ENCODE results near the gene LRP1B.

Gene LRP1B

DNA sequence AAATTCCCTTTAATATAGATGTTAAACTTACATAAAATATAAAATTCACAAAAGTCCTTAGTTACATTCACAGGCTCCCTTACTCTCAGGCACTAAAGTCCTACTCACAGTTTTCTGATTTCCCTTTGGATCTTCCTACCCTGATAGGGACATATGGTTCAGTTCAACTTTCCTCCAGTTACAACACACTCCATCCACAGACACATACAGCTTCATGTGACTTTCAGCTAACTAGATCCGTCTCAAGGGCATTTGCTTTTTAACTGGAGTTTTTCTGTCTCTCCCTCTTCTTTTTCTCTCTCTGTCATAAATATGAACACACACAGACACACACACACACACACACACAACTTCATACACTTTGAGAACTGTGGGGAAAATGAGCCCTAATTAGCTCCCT is 419.2 kb downstream of the LRP1B start:
- Histone ChIP-seq H3K4me1 (no peaks in the 10 kb centered on the region), H3K4me3 (no peak overlapping the region), H3K4me2 (no peak overlapping the region), H3K27me3 (no peaks in the 10 kb centered on the region), H4K20me1 (no peaks in the 10 kb centered on the region), H3K36me3 (no peaks in the 10 kb centered on the region), H3K9ac (no peak overlapping the region), H3K27ac (no peak overlapping the region), H3K9me3 (no peaks in the 10 kb centered on the region)
- TF ChIP-seq Cebpa-rat (IDR thresholded peaks at IDR 0.05), result no peak

DNA sequence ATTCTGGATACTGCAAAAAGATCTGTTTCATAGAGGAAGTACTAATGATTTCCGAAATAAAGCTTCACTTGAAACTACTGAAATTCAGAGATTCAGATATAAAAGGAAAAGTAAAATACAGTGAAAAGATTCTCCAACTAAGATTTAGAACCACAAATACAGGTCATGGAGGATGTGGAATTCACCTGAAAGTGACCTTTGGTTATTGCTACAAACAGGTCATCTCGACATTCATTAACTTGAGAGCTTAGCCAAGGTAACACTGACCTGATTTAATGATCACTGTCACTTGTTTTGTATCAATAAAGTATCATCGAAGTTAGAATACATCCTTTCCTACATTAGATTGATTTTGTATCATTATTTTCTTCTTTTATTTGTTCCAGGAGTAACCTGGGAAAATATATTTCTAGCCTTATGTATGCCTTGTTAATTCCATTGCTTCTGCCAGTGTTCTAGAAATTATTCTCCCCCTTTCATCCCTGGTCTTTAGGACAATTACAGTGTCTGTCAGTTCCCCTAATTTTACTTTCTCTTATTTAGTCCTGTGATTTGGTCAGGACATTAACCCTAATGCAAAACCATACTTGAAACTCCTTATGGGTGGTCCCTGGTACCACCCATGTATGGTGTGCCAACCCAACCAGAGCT is 420.1 kb downstream of the LRP1B start:
- H4K20me1 ChIP-seq, result no peaks in the 10 kb centered on the region
- no peak overlapping the region for H3K4me3 ChIP-seq
- H3K9me3 ChIP-seq, result no peaks in the 10 kb centered on the region
- H3K27ac ChIP-seq, result no peak overlapping the region
- H3K4me2 ChIP-seq, result no peak overlapping the region
- H3K36me3 ChIP-seq, result no peaks in the 10 kb centered on the region
- no peak overlapping the region for H3K9ac ChIP-seq
- TF ChIP-seq Cebpa-rat (IDR thresholded peaks at IDR 0.05), result no peak
- H3K4me1 ChIP-seq, result no peaks in the 10 kb centered on the region
- no peaks in the 10 kb centered on the region for H3K27me3 ChIP-seq

DNA sequence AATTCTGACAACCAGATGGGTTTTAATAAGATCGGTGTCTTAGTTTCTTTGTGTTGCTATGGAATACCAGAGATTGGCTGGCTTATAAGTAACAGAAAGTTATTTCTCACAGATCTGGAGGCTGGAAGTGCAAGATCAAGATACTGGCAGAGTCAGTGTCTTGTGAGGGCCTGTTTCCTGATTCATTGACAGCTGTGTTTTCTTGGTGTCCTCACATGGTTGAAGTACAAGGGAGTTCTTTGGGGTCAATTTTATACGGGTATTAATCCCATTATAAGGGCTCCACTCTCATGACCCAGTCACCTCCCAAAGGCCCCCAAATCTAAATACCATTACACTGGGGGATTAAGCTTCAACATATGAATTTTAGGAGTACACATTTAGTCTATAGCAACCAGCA is 421.1 kb downstream of the LRP1B start:
- H3K27me3 ChIP-seq, result no peaks in the 10 kb centered on the region
- no peak for TF ChIP-seq Cebpa-rat (IDR thresholded peaks at IDR 0.05)

DNA sequence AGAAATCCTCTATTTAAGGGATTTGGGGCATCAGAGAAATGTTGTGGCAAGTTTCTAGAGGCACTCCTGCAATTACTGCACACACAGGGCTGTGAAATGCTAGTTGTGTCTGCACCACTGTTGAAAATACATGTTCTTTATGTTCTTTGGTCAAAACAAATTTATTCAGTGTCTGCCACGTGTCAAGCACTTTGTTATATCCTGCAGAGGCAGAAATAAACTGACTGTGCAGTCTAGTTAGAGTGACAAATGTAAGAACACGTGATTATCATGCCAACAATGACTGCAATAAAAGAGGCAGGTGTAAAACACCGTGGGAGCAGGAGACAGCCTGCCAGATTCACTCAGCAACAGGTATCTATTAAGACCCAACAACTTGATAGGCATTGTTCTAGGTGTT is 423.3 kb downstream of the LRP1B start:
- no peak for TF ChIP-seq Cebpa-rat (IDR thresholded peaks at IDR 0.05)
- no peak overlapping the region for H3K4me3 ChIP-seq
- H3K27me3 ChIP-seq, result no peaks in the 10 kb centered on the region
- no peaks in the 10 kb centered on the region for H4K20me1 ChIP-seq
- no peak overlapping the region for H3K4me2 ChIP-seq
- H3K4me1 ChIP-seq, result no peaks in the 10 kb centered on the region
- no peak overlapping the region for H3K9ac ChIP-seq
- no peak overlapping the region for H3K27ac ChIP-seq
- H3K9me3 ChIP-seq, result no peaks in the 10 kb centered on the region
- H3K36me3 ChIP-seq, result no peaks in the 10 kb centered on the region

More for the DNA sequence above, 421.1 kb downstream of the LRP1B start:
- H3K9me3 ChIP-seq, result no peaks in the 10 kb centered on the region
- H4K20me1 ChIP-seq, result no peaks in the 10 kb centered on the region
- no peak overlapping the region for H3K9ac ChIP-seq
- no peak overlapping the region for H3K27ac ChIP-seq
- no peaks in the 10 kb centered on the region for H3K4me1 ChIP-seq
- H3K4me3 ChIP-seq, result no peak overlapping the region
- H3K36me3 ChIP-seq, result no peaks in the 10 kb centered on the region
- H3K4me2 ChIP-seq, result no peak overlapping the region

DNA sequence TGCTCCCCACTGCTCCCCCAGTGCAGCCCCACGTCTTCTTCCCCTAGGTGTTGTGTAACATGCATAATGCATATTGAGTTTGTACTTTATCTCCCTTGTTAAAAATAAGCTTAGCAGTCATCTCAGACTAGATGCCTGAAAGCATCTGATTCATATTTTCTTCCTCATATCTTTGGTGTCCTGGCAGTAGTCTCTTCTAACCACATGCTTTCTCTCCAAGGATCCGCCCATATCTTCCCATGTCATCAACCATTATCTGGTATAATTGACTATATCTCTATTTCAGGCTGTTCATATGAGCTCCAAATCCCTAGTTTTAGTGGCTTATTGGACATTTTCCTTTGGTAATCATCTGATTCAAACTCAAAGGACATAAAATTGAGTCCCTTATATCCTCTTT is 426.3 kb downstream of the LRP1B start:
- Histone ChIP-seq H3K4me1 (no peaks in the 10 kb centered on the region), H3K9ac (no peak overlapping the region), H4K20me1 (no peaks in the 10 kb centered on the region), H3K36me3 (no peaks in the 10 kb centered on the region), H3K9me3 (no peaks in the 10 kb centered on the region), H3K4me2 (no peak overlapping the region), H3K4me3 (no peak overlapping the region), H3K27me3 (no peaks in the 10 kb centered on the region), H3K27ac (no peak overlapping the region)
- no peak for TF ChIP-seq Cebpa-rat (IDR thresholded peaks at IDR 0.05)

DNA sequence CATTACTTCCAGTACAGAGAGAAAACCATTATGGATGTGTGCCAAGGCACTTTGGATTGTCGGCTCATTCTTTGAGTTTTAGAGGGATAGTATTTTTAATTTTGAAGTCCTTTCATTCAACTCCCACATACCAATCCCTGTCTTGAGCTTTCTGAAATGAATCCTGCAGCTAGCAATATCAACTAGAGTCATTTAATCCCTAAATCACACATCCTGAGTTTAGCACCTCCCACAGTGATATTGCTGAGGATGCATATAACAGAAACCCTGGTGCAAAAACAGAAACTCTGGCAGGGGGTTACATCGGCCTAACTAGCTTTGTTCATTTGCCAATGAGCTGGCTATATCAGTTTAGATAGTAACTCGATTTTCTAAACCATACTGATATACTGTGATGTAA is 427.3 kb downstream of the LRP1B start:
- H4K20me1 ChIP-seq, result no peaks in the 10 kb centered on the region
- H3K27me3 ChIP-seq, result no peaks in the 10 kb centered on the region
- no peak overlapping the region for H3K4me2 ChIP-seq
- H3K27ac ChIP-seq, result no peak overlapping the region
- no peak for TF ChIP-seq Cebpa-rat (IDR thresholded peaks at IDR 0.05)
- H3K4me3 ChIP-seq, result no peak overlapping the region
- no peaks in the 10 kb centered on the region for H3K4me1 ChIP-seq
- no peaks in the 10 kb centered on the region for H3K9me3 ChIP-seq
- no peaks in the 10 kb centered on the region for H3K36me3 ChIP-seq
- H3K9ac ChIP-seq, result no peak overlapping the region

DNA sequence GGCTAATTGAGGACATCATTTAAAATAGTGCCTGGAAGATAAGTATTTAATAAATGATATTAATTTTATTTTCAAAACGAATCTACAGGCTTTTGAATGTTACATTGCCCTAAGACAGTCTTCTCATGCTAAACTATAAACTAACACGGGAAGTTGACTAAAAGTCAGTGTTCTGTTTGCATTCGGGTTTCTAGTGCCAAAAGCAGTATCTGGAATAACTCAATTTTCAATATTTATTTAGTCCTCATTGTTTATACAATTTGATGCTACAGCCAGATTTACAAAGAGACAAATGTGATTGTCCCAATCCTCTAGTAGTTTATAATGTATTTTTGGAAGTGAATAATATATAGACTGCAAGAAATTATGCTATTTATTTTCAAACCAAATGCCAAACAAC is 429.2 kb downstream of the LRP1B start:
- H3K9me3 ChIP-seq, result no peaks in the 10 kb centered on the region
- no peak for TF ChIP-seq Cebpa-rat (IDR thresholded peaks at IDR 0.05)
- no peaks in the 10 kb centered on the region for H3K36me3 ChIP-seq
- no peak overlapping the region for H3K9ac ChIP-seq
- H3K4me1 ChIP-seq, result no peaks in the 10 kb centered on the region
- H3K27me3 ChIP-seq, result no peaks in the 10 kb centered on the region
- no peaks in the 10 kb centered on the region for H4K20me1 ChIP-seq
- no peak overlapping the region for H3K4me3 ChIP-seq
- H3K4me2 ChIP-seq, result no peak overlapping the region
- H3K27ac ChIP-seq, result no peak overlapping the region

DNA sequence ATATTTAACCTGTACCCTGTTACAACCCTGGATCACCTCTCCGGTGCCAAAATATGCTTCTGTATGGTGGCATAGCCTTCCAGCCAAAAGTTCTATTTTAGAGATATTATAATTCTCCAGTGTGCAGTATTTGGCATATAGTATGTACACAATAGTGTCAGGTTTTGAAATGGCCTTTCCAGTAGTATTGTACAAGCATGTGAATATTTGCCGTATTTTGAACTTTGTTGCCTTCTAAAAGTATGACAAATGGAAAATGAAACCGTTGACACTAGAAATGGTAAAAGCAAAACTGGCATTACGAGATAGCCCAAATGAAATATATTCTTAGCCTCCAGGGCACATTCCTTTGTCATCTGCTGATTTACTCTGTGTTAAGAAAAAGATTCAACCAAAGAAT is 431.2 kb downstream of the LRP1B start:
- H3K4me2 ChIP-seq, result no peak overlapping the region
- TF ChIP-seq Cebpa-rat (IDR thresholded peaks at IDR 0.05), result no peak
- no peak overlapping the region for H3K4me3 ChIP-seq
- no peaks in the 10 kb centered on the region for H4K20me1 ChIP-seq
- no peaks in the 10 kb centered on the region for H3K27me3 ChIP-seq
- no peaks in the 10 kb centered on the region for H3K9me3 ChIP-seq
- no peaks in the 10 kb centered on the region for H3K36me3 ChIP-seq
- no peak overlapping the region for H3K27ac ChIP-seq
- H3K9ac ChIP-seq, result no peak overlapping the region
- no peaks in the 10 kb centered on the region for H3K4me1 ChIP-seq

DNA sequence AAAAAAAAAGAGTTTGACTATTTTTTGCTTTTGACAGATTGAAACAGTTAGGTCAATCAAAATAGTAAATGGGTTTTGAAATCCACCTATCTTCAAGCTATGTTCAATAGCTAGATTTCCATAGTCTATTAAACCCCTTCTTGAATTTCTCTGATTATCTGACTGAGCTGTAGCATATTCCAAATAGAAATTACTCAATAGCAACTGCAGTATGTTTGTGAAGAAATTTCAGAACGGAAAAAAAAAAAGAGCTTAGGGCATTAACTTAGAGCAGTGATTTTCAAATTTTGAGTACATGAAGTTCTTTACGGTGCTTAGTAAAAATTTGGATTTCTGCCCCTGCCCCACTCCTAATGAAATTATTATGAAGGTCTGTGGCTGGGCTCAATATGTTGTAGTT is 432.3 kb downstream of the LRP1B start:
- no peak overlapping the region for H3K9ac ChIP-seq
- H3K4me3 ChIP-seq, result no peak overlapping the region
- TF ChIP-seq Cebpa-rat (IDR thresholded peaks at IDR 0.05), result no peak
- no peaks in the 10 kb centered on the region for H3K36me3 ChIP-seq
- H4K20me1 ChIP-seq, result no peaks in the 10 kb centered on the region
- no peaks in the 10 kb centered on the region for H3K4me1 ChIP-seq
- H3K4me2 ChIP-seq, result no peak overlapping the region
- no peaks in the 10 kb centered on the region for H3K27me3 ChIP-seq
- no peaks in the 10 kb centered on the region for H3K9me3 ChIP-seq
- H3K27ac ChIP-seq, result no peak overlapping the region

DNA sequence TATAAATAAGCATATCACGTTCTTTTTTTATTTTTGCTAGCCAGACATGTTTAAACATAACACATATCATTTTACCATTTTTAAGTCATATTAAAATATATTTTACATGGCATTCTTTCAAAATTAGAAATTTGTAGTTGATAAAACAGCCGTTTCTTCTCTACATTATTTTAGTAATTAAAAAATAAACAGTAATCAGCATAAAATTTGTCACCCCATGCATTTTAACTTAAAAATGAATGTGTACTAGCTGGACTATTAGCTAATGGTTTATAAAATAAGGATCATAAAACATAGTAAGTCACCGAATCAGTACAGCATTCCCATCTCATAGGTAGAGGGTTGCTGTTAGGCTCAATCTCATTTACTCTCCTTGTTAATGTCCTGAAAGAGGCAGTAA is 433.8 kb downstream of the LRP1B start:
- Histone ChIP-seq H3K27ac (no peak overlapping the region), H3K9me3 (no peaks in the 10 kb centered on the region), H3K36me3 (no peaks in the 10 kb centered on the region), H3K9ac (no peak overlapping the region), H3K4me2 (no peak overlapping the region), H3K4me1 (no peaks in the 10 kb centered on the region), H3K4me3 (no peak overlapping the region), H4K20me1 (no peaks in the 10 kb centered on the region), H3K27me3 (no peaks in the 10 kb centered on the region)
- no peak for TF ChIP-seq Cebpa-rat (IDR thresholded peaks at IDR 0.05)

DNA sequence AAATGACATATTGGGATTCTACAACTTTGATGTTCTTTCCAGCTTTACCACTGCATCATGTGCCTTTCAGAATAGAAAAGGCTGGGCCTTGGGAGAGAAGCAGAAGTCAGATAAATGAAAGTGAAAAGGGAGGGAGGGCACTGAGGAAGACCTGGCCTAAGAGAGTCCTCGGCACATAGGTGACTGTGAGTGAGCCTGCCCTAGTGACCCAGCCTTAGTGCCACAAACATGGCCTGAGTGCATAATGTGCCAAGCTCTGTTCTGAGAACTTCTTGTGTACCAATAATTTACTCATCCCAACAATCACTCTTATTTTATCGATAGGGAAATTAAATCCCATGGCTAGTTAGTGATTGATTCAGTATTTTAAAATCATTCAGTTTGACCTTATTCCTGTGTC is 436.6 kb downstream of the LRP1B start:
- TF ChIP-seq Cebpa-rat (IDR thresholded peaks at IDR 0.05), result no peak
- H3K36me3 ChIP-seq, result no peaks in the 10 kb centered on the region
- no peaks in the 10 kb centered on the region for H3K27me3 ChIP-seq
- H3K9me3 ChIP-seq, result no peaks in the 10 kb centered on the region
- H3K4me3 ChIP-seq, result no peak overlapping the region
- H3K4me1 ChIP-seq, result no peaks in the 10 kb centered on the region
- H3K4me2 ChIP-seq, result no peak overlapping the region
- H4K20me1 ChIP-seq, result no peaks in the 10 kb centered on the region
- H3K9ac ChIP-seq, result no peak overlapping the region
- H3K27ac ChIP-seq, result no peak overlapping the region
